HG03095 (cell line): Measurements from ENCODE around the gene MYO5B.
A peak's percentile ranks its signal among the peaks of the same experiment; 100 is the strongest.
"Not testable (repeated sequence)": the region's sequence is repeated elsewhere in the genome, so short reads cannot be mapped to it uniquely, and the experiment has no call there.

Experiments
- ATAC-seq: cut with Tn5 transposase; IDR thresholded peaks from one replicate; pipeline ENCODE4 v1.9.1; 2021; ENCODE audit warnings: moderate library complexity; ENCODE audit not compliant: unreplicated experiment

The MYO5B gene

GRCh38 chr18:49812286-49813068 is 382.5 kb downstream of the MYO5B start:
- ATAC-seq = no peak

GRCh38 chr18:49811151-49811938 is 383.6 kb downstream of the MYO5B start:
- no peak for ATAC-seq

DNA sequence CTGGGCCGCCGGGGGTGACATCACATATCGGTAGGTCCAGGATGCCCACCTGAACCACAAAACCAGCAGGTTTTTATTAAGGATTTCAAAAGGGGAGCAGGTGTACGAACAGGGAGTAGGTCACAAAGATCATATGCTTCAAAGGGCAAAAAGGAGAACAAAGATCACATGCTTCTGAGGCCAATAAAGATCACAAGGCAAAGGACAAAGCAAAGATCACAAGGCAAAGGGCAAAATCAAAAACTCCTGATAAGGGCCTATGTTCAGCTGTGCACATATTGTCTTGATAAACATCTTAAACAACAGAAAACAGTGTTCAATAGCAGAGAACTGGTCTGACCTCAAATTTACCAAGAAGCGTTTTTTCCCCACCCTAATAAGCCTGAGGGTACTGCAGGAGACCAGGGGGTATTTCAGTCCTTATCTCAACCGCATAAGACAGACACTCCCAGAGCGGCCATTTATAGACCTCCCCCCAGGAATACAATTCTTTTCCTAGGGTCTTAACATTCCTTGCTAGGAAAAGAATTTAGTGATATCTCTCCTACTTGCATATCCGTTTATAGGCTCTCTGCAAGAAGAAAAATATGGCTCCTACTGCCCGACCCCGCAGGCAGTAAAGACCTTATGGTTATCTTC is 386.3 kb downstream of the MYO5B start:
- ATAC-seq = not testable (repeated sequence)

GRCh38 chr18:49804096-49804495 is 390.9 kb downstream of the MYO5B start:
- no peak for ATAC-seq

- ATAC-seq = no peak
Observed at GRCh38 chr18:49802623-49803022, 392.3 kb downstream of the MYO5B start.

DNA sequence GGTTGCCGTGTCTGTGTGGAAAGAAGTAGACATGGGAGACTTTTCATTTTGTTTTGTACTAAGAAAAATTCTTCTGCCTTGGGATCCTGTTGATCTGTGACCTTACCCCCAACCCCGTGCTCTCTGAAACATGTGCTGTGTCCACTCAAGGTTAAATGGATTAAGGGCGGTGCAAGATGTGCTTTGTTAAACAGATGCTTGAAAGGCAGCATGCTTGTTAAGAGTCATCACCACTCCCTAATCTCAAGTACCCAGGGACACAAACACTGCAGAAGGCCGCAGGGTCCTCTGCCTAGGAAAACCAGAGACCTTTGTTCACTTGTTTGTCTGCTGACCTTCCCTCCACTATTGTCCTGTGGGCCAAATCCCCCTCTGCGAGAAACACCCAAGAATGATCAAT is 394.5 kb downstream of the MYO5B start:
- ATAC-seq = not testable (repeated sequence)

DNA sequence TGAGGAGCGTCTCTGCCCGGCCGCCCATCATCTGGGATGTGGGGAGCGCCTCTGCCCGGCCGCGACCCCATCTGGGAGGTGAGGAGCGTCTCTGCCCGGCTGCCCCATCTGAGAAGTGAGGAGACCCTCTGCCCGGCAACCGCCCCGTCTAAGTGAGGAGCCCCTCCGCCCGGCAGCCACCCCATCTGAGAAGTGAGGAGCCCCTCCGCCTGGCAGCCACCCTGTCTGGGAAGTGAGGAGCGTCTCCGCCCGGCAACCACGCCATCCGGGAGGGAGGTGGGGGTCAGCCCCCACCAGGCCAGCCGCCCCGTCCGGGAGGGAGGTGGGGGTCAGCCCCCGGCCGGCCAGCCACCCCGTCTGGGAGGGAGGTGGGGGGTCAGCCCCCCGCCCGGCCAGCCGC is 395.1 kb downstream of the MYO5B start:
- not testable (repeated sequence) for ATAC-seq

- no peak for ATAC-seq
Observed at GRCh38 chr18:49798001-49798400, 396.9 kb downstream of the MYO5B start.

DNA sequence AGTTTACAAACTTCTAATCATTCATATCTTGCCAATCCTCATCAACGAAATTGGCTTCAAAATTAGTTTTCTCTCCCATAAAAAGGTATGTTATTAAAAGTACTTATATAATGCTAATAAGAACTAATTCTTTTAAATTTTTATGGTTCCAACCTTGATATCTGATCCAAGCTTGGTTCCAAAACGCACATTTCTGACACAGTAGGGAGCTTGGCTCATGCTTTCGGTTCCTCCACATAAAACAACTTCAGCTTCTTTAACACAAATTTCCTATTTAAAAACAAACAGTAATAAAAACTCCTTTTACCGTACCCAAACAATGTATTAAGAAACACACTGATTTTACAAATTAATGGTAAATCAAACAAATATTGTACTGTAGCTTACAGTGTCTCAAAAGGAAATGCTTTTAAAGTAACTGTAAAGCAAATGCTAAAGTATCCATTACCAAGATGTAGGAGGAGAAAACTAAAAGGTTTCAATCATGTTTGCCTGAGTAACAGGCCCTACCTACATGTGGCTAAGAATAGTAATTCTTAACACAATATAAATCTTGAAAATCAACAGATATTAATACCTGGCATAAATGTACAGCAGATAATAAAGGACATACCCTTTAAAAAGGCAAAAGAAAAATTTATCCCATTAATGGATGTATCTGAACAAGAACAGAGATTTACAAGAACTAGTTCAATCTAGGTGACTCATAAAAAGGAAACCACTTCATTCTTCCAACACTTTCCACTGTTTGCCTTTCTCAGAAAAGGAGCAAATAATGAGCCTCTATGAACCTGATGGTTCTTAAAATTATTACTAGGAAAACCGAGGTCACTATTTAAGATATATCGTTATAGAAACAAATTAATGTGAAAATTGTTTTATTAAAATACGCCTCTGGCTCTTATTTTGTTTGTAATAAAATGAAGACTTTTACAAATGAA is 399.1 kb downstream of the MYO5B start:
- no peak for ATAC-seq

DNA sequence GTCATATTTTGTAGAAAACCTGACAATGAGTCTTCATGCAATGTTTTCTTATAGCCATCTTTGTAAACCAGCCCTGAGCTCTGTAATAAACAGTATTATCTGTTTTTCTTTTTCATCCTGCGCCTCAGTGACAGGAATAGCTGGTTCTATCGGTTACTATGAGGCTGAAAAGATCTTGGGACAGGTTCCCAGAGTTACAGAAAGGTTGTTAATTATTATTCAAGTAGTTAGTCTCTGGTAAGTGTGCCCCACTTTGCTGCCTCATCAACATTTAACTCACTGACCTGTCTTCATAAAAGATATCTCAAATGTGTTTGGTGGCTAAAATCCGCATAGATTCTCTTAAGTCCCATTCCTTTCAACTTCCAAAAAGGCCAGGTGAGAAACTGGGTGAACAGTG is 400.2 kb downstream of the MYO5B start:
- ATAC-seq = no peak

- ATAC-seq = not testable (repeated sequence)
Observed at GRCh38 chr18:49789560-49790134, 405.3 kb downstream of the MYO5B start.

DNA sequence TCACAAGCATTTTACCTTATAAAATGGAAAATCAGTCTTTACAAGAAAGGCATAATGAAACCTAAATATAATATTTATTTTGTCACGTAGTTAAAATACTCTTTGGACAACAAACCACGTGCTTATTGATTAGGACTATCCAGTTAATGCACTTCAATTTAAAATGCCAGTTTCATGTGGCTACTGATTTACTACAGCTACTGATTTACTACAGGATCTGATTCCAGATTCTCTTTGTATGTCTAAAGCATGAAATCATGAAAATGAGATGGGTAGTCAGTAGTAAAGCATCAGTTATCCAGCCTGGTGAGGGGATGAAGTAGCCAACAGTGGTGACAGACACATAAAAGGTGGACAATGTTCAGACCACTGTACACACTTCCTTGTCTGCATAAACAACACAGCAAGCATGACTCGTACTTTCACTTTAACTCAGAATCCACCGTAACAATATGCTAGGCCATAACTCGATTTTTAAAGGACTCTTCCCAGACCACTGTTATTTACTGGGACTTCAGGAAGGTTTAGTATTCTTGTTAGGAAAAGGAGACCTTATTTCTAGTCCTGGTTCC is 406.5 kb downstream of the MYO5B start:
- peak; percentile 82 for ATAC-seq

DNA sequence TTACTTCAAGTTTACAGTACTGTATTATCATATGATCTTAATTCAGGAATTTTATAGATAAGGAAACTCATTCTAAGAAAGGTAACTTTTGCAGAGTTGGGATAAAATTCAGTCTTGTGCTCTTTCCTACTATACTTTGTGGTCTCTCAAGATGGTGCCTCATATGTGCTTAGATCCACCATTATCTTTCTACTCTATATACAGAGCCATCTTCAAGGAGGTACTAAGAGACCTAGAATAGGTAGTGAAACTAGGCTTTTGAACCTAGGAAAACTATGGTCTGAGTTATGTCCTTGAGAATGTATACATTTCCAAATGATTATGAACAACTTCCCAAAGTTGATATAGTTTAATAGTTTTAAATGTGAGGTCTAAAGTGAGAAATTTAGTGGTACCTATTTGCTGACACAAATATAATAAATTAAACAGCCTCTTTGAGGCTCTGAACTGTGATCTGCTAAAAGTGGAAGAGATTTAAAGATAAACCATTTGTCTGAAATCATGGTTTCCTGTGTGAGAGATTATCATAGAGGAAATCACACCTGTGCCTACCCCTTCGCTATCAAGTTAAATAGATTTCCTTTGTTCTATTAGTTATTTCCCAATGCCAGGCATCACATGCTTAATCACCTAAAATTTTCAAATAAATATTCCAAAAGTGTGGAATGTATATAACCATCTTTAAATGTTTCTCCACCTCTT is 408.8 kb downstream of the MYO5B start:
- no peak for ATAC-seq

DNA sequence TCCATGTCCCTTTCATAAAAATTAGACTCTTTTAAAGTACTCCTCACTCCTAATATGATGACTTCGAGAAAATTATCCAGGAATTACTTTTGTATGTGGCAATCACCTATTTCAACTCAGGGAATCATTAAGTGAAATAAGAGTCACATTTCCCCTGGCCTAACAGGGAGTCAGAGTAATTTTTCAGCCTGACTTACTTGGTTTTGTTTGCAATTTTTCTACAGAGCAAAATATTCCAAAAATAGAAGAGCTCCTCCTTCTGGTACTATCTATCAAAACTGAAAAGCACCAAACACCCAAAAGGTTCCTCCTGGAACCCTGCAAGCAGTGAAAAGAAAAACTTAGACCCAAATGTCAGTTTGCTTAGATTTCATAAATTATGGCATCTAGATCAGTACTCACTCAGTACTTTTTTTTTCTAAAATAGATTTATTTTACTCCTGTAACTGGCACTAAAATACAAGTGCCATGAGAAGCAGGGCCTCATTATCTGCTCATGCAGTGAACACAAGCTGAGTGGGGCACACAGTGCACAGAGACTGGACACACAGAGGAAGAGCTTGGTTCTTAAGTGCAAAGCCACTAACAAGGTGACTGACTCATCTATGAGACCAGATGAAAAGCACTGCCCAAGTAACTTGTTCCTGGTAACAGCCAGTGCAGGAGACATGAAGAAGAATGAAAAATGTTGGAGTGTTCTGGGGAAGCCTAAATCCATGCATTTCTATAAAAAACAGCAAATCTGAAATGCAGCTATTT is 410.3 kb downstream of the MYO5B start:
- ATAC-seq = no peak

DNA sequence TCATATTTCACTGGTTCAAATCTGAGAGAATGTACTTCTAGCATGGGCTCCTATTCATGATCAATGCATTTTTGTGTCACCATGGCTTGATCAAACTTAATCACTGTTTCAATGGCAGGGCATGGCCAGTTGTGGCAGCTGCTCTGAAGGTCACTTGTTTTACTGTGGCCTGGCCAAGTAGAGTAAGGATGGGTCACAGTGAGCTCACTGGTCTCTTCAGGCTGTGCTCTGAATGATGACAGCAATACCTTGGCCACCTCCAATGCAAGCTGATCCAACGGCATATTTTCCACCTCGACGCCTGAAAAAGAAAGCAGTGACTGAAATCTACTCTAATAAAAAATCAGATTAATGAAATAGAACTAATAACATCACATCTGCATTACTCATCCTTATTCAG is 411.3 kb downstream of the MYO5B start:
- not testable (repeated sequence) for ATAC-seq

DNA sequence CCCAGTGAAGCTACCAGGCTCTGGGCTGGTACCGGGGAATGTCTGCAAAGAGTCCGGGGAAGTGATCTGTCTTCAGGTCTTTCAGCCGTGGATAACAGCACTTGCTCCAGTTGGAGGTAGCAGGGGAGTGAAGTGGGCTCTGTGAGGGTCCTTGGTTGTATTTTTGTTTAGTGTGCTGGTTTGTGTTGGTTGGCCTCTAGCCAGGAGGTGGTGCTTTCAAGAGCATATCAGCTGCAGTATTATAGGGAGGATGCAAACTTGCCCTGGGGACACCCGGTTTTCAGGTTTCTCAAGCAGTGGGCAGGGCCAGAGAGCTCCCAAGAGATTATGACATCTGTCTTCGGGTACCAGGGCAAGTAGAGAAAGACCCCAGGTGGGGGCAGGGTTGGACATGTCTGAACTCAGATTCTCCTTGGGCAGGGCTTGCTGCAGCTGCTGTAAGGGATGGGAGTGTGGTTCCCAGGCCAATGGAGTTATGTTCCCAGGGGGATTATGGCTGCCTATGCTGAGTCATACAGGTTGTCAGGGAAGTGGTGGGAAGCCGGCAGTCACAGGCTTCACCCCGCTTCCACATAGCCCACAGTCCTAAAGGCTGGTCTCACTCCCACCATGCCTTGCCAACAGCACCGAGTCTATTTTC is 416.0 kb downstream of the MYO5B start:
- ATAC-seq = no peak
